GM10248 (cell line): ENCODE results near the gene FBLN7.

ENCODE experiments used
- CTCF ChIA-PET: fragments of 300-600 bp; sonication (Branson Sonifier 250); formaldehyde crosslinking; extraction: SDS; loops from one replicate; lab custom pipeline; 2021; ENCODE audit warnings: antibody characterized with exemption; lab: Yijun Ruan, JAX
- POLR2A ChIA-PET: fragments of 350-650 bp; sonication (Branson Sonifier 250); formaldehyde crosslinking; extraction: SDS; loops from one replicate; lab custom pipeline; 2020; ENCODE audit warnings: antibody characterized with exemption; lab: Yijun Ruan, JAX
- DNase-seq: peaks from one replicate; pipeline ENCODE4 v3.0.0; 2012; ENCODE audit errors: extremely low spot score
- CTCF ChIP-seq: IDR thresholded peaks from 2 replicates; pipeline ENCODE4 v1.5.1; 2012; ENCODE audit warnings: mild to moderate bottlenecking, low read depth; ENCODE audit errors: extremely low read depth, missing control alignments, control extremely low read depth

FBLN7 gene

GRCh38 chr2:112138159-112139032 lies at the start of gene FBLN7:
FBLN7 (plus strand) TSS chr2:112138385; CDS start chr2:112138656, 271 bp downstream.
- ChIA-PET POLR2A (interaction anchor here (0.5 to 0.6 kb wide), 2 partner anchors 173 to 581 kb away, joined by 3 to 4 read pairs; no protein-coding TSS in a partner anchor), CTCF (interaction anchor here (1.3 kb wide), 1 partner anchor 17 kb away, joined by 5 read pairs; no protein-coding TSS in a partner anchor)
- no peak for DNase-seq
- TF ChIP-seq CTCF = no peak

GRCh38 chr2:112089375-112089774 lies 48.8 kb upstream of the FBLN7 start:
- ChIA-PET POLR2A (no interaction called here), CTCF (no interaction called here)
- no peak for DNase-seq
- no peak for TF ChIP-seq CTCF

GRCh38 chr2:112092286-112093041 lies 45.7 kb upstream of the FBLN7 start:
- no peak for TF ChIP-seq CTCF
- ChIA-PET CTCF (no interaction called here), POLR2A (no interaction called here)
- DNase-seq = no peak

- POLR2A ChIA-PET = no interaction called here
- no peak for DNase-seq
- CTCF ChIA-PET = no interaction called here
- TF ChIP-seq CTCF = no peak
These were observed 45.0 kb upstream of the FBLN7 start for GRCh38 chr2:112093216-112093615.

GRCh38 chr2:112095681-112096080 lies 42.5 kb upstream of the FBLN7 start:
- DNase-seq = no peak
- CTCF ChIA-PET = interaction anchor here (1.1 kb wide), 1 partner anchor 9 kb away, joined by 4 read pairs; no protein-coding TSS in a partner anchor
- TF ChIP-seq CTCF = no peak
- POLR2A ChIA-PET = no interaction called here

- DNase-seq = no peak
- POLR2A ChIA-PET = no interaction called here
- TF ChIP-seq CTCF = no peak
- CTCF ChIA-PET = interaction anchor here (1.1 kb wide), 1 partner anchor 10 kb away, joined by 4 read pairs; no protein-coding TSS in a partner anchor
These were observed 42.1 kb upstream of the FBLN7 start for GRCh38 chr2:112096098-112096497.
